Gastrocnemius medialis (tissue), 4 donors: Measurements from ENCODE around the gene CORO6. TPM values are rescaled to one million over a fixed set of nuclear protein-coding genes. Genes with fewer than 3 reads are reported as not detected.

Experiments
- ATAC-seq, 2 donors: fragments of 150-250 bp; one replicate each; pipeline ENCODE4 v1.9.1; 2016
- DNase-seq, 2 donors: peaks; one replicate each; pipeline ENCODE4 v3.0.0-alpha.2; 2019
- H3K27ac ChIP-seq, 4 donors: fragments of 200-600 bp; sonication (generic); 1 replicate in 1 of 4; 2 replicates in 3 of 4; pipeline ENCODE4 v1.5.1; 2016 to 2018; ENCODE audit warnings: mild to moderate bottlenecking in 2 of 4, moderate library complexity in 1 of 4
- H3K27me3 ChIP-seq, 3 donors: fragments of 200-600 bp; sonication (generic) in 2 of 3; 1 replicate in 1 of 3; 2 replicates in 2 of 3; pipeline versions ENCODE4 v1.5.1 to v1.6.0; 2016 to 2019; ENCODE audit warnings: mild to moderate bottlenecking in 1 of 3, moderate library complexity in 1 of 3
- H3K36me3 ChIP-seq, 2 donors: fragments of 200-600 bp; sonication (generic) in 1 of 2; one replicate each; pipeline ENCODE4 v1.5.1; 2017 to 2018
- H3K4me1 ChIP-seq, 2 donors: fragments of 200-600 bp; sonication (generic) in 1 of 2; one replicate each; pipeline ENCODE4 v1.5.1; 2016 to 2017; ENCODE audit warnings: mild to moderate bottlenecking in 2 of 2
- H3K4me3 ChIP-seq, 4 donors: fragments of 200-600 bp; sonication (generic) in 3 of 4; 1 replicate in 1 of 4; 2 replicates in 3 of 4; pipeline ENCODE4 v1.5.1; 2016 to 2019; ENCODE audit warnings: mild to moderate bottlenecking in 2 of 4
- H3K9me3 ChIP-seq, 3 donors: fragments of 200-600 bp; sonication (generic) in 2 of 3; 1 replicate in 1 of 3; 2 replicates in 2 of 3; pipeline ENCODE4 v1.5.1; 2016 to 2019
- CTCF ChIP-seq, 5 experiments: fragments of 450-650 bp in 3 of 5; fragments of 200-600 bp in 2 of 5; sonication (generic) in 2 of 5; IDR thresholded peaks in 4 of 5; conservative IDR thresholded peaks in 1 of 5; 1 replicate in 4 of 5; 2 replicates in 1 of 5; pipeline ENCODE4 v1.5.1; 2016 to 2019; ENCODE audit warnings: antibody characterized with exemption in 5 of 5, mild to moderate bottlenecking in 3 of 5, moderate library complexity in 3 of 5
- POLR2A ChIP-seq, 2 donors: fragments of 450-650 bp; IDR thresholded peaks; one replicate each; pipeline ENCODE4 v1.6.1; 2017; ENCODE audit warnings: antibody characterized with exemption in 2 of 2, mild to moderate bottlenecking in 2 of 2, moderate library complexity in 2 of 2
- in situ Hi-C, 4 donors: fragments of 200-750 bp; cut with MboI; loops; one replicate each; pipeline versions ENCODE4 v1.15.0 to v1.8.0; 2017; ENCODE audit warnings: low sequenced_read_pairs in 4 of 4
- intact Hi-C: fragments of 100-400 bp; cut with DNase I; formaldehyde crosslinking; loops from one replicate; pipeline ENCODE4 v1.15.1; 2023; ENCODE audit warnings: low total_unique reads
- total RNA-seq, 4 donors: library from RNA; depleted of rRNA; stranded (reverse); fragments of >200 nt; gene quantifications; one replicate each; pipeline versions ENCODE4 v1.1.0 to v1.2.3, GENCODE V29; 2016

The CORO6 gene
- total RNA-seq, 4 donors from 2014 or later = 409 to 694 (median 563) TPM

DNA sequence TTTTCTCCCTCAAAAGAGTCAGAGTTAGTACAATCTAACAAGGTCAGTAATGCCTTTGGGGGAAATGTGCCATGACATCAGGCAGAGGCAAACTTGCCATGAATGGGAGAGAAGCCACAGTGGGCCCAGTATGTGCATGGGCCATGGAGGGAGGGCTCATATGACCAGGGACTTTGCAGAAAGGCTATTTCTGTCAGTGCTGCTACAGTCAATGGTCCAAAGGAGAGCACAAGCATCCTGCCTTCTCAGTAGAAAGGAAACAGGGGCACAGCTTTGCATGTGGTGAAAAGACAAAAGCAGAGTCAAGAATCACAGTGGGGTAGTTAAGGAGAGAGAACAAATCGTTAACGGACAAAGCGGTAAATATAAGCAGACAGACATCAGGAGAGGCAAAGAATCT is 11.2 kb upstream of the CORO6 start:
- in situ Hi-C loops (loop anchor here in 1 of 4 donors (10.0 kb wide), 1 partner anchor 141 kb away; no protein-coding TSS in a partner anchor), intact Hi-C loops (no loop called here)
- TF ChIP-seq CTCF (IDR thresholded peaks at IDR 0.05 in 4 of 5, conservative IDR thresholded peaks at IDR 0.05 in 1 of 5) (no peak), POLR2A (IDR thresholded peaks at IDR 0.05) (no peak)
- DNase-seq (no peak), ATAC-seq (no peak)
- H3K9me3 ChIP-seq = no peaks in the 10 kb centered on the region
- no peaks in the 10 kb centered on the region for H3K27me3 ChIP-seq
- peaks cover 42 to 73% of the 10 kb centered on the region in 2 donors for H3K4me1 ChIP-seq
- peaks cover 0 to 73% of the 10 kb centered on the region in 2 donors for H3K36me3 ChIP-seq
- no peak overlapping the region for H3K4me3 ChIP-seq
- H3K27ac ChIP-seq = peak overlapping the region; percentile 97 to 100 (median 98)

DNA sequence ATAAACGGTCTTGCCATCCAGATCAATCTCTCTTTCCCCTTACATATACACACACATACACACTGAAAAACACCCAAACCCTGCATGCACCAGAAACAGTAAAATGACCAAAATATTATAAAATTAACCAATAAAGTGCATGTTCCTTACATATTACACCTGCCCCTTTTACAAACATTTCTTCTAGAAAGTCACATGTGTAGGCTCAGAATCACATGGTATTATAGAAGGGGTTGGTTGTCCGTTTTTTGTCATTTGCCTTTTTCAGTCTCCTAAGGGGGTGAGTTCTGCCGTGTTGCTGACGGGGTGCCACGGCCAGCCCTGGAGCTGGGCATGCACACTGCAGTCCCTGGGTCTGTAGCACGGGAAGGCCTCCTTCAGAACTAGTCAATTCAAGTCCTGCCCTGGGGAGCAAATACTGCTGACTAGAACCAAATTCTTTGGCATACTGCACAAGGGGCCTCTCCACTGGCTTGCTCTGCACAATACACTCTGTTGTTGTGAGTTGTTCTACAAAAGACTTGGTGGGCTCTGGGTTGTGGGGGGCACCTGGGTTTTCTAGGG is 8.0 kb upstream of the CORO6 start:
- DNase-seq (no peak), ATAC-seq (no peak)
- intact Hi-C loops = no loop called here
- peaks cover 0 to 55% of the 10 kb centered on the region in 2 donors for H3K36me3 ChIP-seq
- H3K4me3 ChIP-seq = no peak overlapping the region
- in situ Hi-C loops = loop anchor here in 1 of 4 donors (10.0 kb wide), 1 partner anchor 144 kb away; no protein-coding TSS in a partner anchor
- H3K4me1 ChIP-seq = peaks cover 69 to 80% of the 10 kb centered on the region in 2 donors
- peak overlapping the region; percentile 98 to 100 (median 99) for H3K27ac ChIP-seq
- no peaks in the 10 kb centered on the region for H3K9me3 ChIP-seq
- no peaks in the 10 kb centered on the region for H3K27me3 ChIP-seq
- no peak for TF ChIP-seq POLR2A (IDR thresholded peaks at IDR 0.05)
- TF ChIP-seq CTCF (IDR thresholded peaks at IDR 0.05 in 4 of 5, conservative IDR thresholded peaks at IDR 0.05 in 1 of 5) = no peak

DNA sequence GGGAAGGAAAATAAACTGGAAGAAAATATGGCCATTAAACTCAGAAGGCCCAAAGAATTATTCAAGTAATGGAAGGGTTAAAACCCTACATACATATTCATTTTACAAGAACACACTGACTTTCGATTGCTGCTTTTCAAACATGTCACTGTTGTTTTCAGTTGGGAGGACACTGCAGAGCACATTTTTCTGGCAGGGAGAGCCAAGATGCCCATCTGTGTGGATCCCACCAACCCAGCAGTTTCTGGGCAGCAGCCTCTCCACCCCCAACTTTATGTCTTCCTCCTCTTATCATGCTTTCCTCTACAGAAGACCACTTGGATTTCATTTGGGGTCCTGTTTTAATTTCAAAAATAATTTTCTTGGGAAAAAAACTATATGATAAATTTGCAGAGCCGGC is 7.1 kb upstream of the CORO6 start:
- DNase-seq = no peak
- Histone ChIP-seq H3K27me3 (no peaks in the 10 kb centered on the region), H3K9me3 (no peaks in the 10 kb centered on the region), H3K27ac (peak overlapping the region; percentile 98 to 100 (median 99)), H3K4me3 (no peak overlapping the region), H3K4me1 (peaks cover 73 to 80% of the 10 kb centered on the region in 2 donors), H3K36me3 (peaks cover 0 to 46% of the 10 kb centered on the region in 2 donors)
- TF ChIP-seq CTCF (IDR thresholded peaks at IDR 0.05 in 4 of 5, conservative IDR thresholded peaks at IDR 0.05 in 1 of 5) = no peak
- no peak for TF ChIP-seq POLR2A (IDR thresholded peaks at IDR 0.05)
- in situ Hi-C loops (loop anchor here in 2 of 4 donors (10.0 kb wide), 1 partner anchor 145 kb away; no protein-coding TSS in a partner anchor), intact Hi-C loops (loop anchor here (10.0 kb wide), 1 partner anchor 495 kb away; no protein-coding TSS in a partner anchor)
- ATAC-seq = no peak

GRCh38 chr17:29628644-29629043 is 5.9 kb upstream of the CORO6 start:
- peaks cover 64 to 68% of the 10 kb centered on the region in 2 donors for H3K4me1 ChIP-seq
- peak; percentile 7 to 14 for ATAC-seq
- H3K4me3 ChIP-seq = no peak overlapping the region
- no peaks in the 10 kb centered on the region for H3K27me3 ChIP-seq
- intact Hi-C loops = loop anchor here (10.0 kb wide), 1 partner anchor 494 kb away; no protein-coding TSS in a partner anchor
- in situ Hi-C loops = loop anchor here in 1 of 4 donors (10.0 kb wide), 1 partner anchor 146 kb away; no protein-coding TSS in a partner anchor
- H3K27ac ChIP-seq = peak overlapping the region; percentile 98 to 100 (median 99)
- TF ChIP-seq POLR2A (IDR thresholded peaks at IDR 0.05) = no peak
- no peak for TF ChIP-seq CTCF (IDR thresholded peaks at IDR 0.05 in 4 of 5, conservative IDR thresholded peaks at IDR 0.05 in 1 of 5)
- DNase-seq = peak in 1 of 2 donors; percentile 43
- no peaks in the 10 kb centered on the region for H3K9me3 ChIP-seq
- peaks cover 0 to 34% of the 10 kb centered on the region in 2 donors for H3K36me3 ChIP-seq
